ENCODE data around the gene UBE2C.

DNA sequence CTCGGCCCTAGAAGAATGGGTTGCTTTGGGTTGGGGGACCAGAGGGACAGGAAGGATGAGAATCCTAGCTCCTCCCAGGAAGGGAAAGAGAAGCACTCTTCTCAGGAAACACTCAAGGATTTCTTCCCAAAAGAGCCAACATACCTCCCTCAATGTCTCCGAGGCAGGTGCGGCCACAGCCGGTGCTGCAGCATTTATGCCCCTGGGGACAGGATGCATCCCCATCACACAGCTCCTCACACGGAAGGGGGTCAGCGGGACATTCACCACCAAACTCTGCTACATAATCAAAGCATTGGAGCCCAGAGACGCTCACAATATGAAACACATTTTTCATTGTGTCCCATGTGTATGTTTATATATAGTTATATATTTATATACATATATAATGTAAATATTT lies 35.5 kb upstream of the UBE2C start:
- TF ChIP-seq, protein P1, sequence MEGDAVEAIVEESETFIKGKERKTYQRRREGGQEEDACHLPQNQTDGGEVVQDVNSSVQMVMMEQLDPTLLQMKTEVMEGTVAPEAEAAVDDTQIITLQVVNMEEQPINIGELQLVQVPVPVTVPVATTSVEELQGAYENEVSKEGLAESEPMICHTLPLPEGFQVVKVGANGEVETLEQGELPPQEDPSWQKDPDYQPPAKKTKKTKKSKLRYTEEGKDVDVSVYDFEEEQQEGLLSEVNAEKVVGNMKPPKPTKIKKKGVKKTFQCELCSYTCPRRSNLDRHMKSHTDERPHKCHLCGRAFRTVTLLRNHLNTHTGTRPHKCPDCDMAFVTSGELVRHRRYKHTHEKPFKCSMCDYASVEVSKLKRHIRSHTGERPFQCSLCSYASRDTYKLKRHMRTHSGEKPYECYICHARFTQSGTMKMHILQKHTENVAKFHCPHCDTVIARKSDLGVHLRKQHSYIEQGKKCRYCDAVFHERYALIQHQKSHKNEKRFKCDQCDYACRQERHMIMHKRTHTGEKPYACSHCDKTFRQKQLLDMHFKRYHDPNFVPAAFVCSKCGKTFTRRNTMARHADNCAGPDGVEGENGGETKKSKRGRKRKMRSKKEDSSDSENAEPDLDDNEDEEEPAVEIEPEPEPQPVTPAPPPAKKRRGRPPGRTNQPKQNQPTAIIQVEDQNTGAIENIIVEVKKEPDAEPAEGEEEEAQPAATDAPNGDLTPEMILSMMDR (IDR thresholded peaks at IDR 0.05 in 2 of 3, conservative IDR thresholded peaks at IDR 0.05 in 1 of 3; ENCODE audit: borderline replicate concordance in 1 of 3, insufficient read depth in 1 of 3, low read depth in 2 of 3, low read length in 2 of 3): no peak
- TF ChIP-seq ELF1 (IDR thresholded peaks at IDR 0.05; ENCODE audit: borderline replicate concordance, low read depth) (no peak), FOSL1 (IDR thresholded peaks at IDR 0.05; ENCODE audit: low read depth) (no peak), RAD21 (IDR thresholded peaks at IDR 0.05; ENCODE audit: low read depth) (no peak), YY1 (IDR thresholded peaks at IDR 0.05; ENCODE audit: extremely low read depth, insufficient replicate concordance, low read depth, low read length) (no peak), EZH2phosphoT487 (IDR thresholded peaks at IDR 0.05; ENCODE audit: borderline replicate concordance) (no peak), CEBPB (IDR thresholded peaks at IDR 0.05; ENCODE audit: low read depth) (no peak)

All from HCT116 (cell line).